Measurements from ENCODE around the gene ENOPH1.

ENOPH1 gene

GRCh38 chr4:82500435-82501153 lies 70.2 kb downstream of the ENOPH1 start (continued):
- TF ChIP-seq, protein P1, sequence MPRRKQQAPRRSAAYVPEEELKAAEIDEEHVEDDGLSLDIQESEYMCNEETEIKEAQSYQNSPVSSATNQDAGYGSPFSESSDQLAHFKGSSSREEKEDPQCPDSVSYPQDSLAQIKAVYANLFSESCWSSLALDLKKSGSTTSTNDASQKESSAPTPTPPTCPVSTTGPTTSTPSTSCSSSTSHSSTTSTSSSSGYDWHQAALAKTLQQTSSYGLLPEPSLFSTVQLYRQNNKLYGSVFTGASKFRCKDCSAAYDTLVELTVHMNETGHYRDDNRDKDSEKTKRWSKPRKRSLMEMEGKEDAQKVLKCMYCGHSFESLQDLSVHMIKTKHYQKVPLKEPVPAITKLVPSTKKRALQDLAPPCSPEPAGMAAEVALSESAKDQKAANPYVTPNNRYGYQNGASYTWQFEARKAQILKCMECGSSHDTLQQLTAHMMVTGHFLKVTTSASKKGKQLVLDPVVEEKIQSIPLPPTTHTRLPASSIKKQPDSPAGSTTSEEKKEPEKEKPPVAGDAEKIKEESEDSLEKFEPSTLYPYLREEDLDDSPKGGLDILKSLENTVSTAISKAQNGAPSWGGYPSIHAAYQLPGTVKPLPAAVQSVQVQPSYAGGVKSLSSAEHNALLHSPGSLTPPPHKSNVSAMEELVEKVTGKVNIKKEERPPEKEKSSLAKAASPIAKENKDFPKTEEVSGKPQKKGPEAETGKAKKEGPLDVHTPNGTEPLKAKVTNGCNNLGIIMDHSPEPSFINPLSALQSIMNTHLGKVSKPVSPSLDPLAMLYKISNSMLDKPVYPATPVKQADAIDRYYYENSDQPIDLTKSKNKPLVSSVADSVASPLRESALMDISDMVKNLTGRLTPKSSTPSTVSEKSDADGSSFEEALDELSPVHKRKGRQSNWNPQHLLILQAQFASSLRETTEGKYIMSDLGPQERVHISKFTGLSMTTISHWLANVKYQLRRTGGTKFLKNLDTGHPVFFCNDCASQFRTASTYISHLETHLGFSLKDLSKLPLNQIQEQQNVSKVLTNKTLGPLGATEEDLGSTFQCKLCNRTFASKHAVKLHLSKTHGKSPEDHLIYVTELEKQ (tag by site-specific recombination; IDR thresholded peaks at IDR 0.05; ENCODE audit: borderline replicate concordance), result 0 out of 2 replicates have a peak, but pooled peaks have one; percentile 36
- peak; percentile 66; the same call in 1 of the 2 replicates for TF ChIP-seq PRDM6 (tag by site-specific recombination; IDR thresholded peaks at IDR 0.05)
- peak; percentile 58 for TF ChIP-seq ZNF664 (tag by site-specific recombination; IDR thresholded peaks at IDR 0.05)
- TF ChIP-seq ZNF184 (tag by site-specific recombination; IDR thresholded peaks at IDR 0.05), result no peak
- no peak for TF ChIP-seq ZNF248 (tag by site-specific recombination; IDR thresholded peaks at IDR 0.05)
- TF ChIP-seq IKZF3 (tag by site-specific recombination; IDR thresholded peaks at IDR 0.05), result peak; percentile 64; the same call in 1 of the 2 replicates
- peak; percentile 22; the same call in 1 of the 2 replicates for TF ChIP-seq GLI2 (tag by site-specific recombination; IDR thresholded peaks at IDR 0.05; ENCODE audit: borderline replicate concordance, low read depth)
- TF ChIP-seq WT1 (tag by site-specific recombination; IDR thresholded peaks at IDR 0.05), result peak; percentile 55; the same call in 1 of the 2 replicates
- TF ChIP-seq ZNF2 (tag by site-specific recombination; IDR thresholded peaks at IDR 0.05), result peak; percentile 38; the same call in 1 of the 2 replicates
- TF ChIP-seq ZNF670 (tag by site-specific recombination; IDR thresholded peaks at IDR 0.05; ENCODE audit: low read depth), result no peak
- TF ChIP-seq ZBTB21 (tag by site-specific recombination; IDR thresholded peaks at IDR 0.05), result 0 out of 2 replicates have a peak, but pooled peaks have one; percentile 27
- TF ChIP-seq ZNF18 (tag by site-specific recombination; IDR thresholded peaks at IDR 0.05), result no peak
- TF ChIP-seq ZSCAN23 (tag by site-specific recombination; IDR thresholded peaks at IDR 0.05), result 0 out of 2 replicates have a peak, but pooled peaks have one; percentile 11
- peak; percentile 60; the same call in 1 of the 2 replicates for TF ChIP-seq ZNF639 (tag by site-specific recombination; IDR thresholded peaks at IDR 0.05)
- peak; percentile 69 for TF ChIP-seq ZNF629 (tag by site-specific recombination; IDR thresholded peaks at IDR 0.05)
- 0 out of 2 replicates have a peak, but pooled peaks have one; percentile 22 for TF ChIP-seq BCL11A (tag by site-specific recombination; IDR thresholded peaks at IDR 0.05; ENCODE audit: low read depth)
- no peak for TF ChIP-seq KLF1 (tag by site-specific recombination; IDR thresholded peaks at IDR 0.05)
- TF ChIP-seq ZNF274 (IDR thresholded peaks at IDR 0.05; ENCODE audit: low read length), result no peak
- TF ChIP-seq ZNF274 (tag by site-specific recombination; IDR thresholded peaks at IDR 0.05; ENCODE audit: borderline replicate concordance), result no peak
- TF ChIP-seq ZFHX2 (tag by site-specific recombination; conservative IDR thresholded peaks at IDR 0.05), result no peak
- TF ChIP-seq SCRT2 (tag by site-specific recombination; IDR thresholded peaks at IDR 0.05), result 0 out of 2 replicates have a peak, but pooled peaks have one; percentile 49
- 0 out of 2 replicates have a peak, but pooled peaks have one; percentile 4 for TF ChIP-seq SP2 (tag by site-specific recombination; IDR thresholded peaks at IDR 0.05)
- TF ChIP-seq OSR2 (tag by site-specific recombination; IDR thresholded peaks at IDR 0.05), result peak; percentile 67
- peak; percentile 73 for TF ChIP-seq INSM2 (tag by site-specific recombination; IDR thresholded peaks at IDR 0.05)
- peak; percentile 75 for TF ChIP-seq ZEB2 (tag by site-specific recombination; IDR thresholded peaks at IDR 0.05)
- TF ChIP-seq, protein P2, sequence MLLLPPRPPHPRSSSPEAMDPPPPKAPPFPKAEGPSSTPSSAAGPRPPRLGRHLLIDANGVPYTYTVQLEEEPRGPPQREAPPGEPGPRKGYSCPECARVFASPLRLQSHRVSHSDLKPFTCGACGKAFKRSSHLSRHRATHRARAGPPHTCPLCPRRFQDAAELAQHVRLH (tag by site-specific recombination; IDR thresholded peaks at IDR 0.05), result no peak
- TF ChIP-seq ZFP41 (tag by site-specific recombination; IDR thresholded peaks at IDR 0.05; ENCODE audit: borderline replicate concordance), result no peak
- peak; percentile 73 for TF ChIP-seq ZNF843 (tag by site-specific recombination; IDR thresholded peaks at IDR 0.05)
- TF ChIP-seq FEZF1 (tag by site-specific recombination; IDR thresholded peaks at IDR 0.05), result peak; percentile 18; the same call in 1 of the 2 replicates

Measured in HEK293 (cell line).